ENCODE results near the gene FCHSD2.

The FCHSD2 gene

GRCh38 chr11:73172992-73173656 is 31.0 kb upstream of the FCHSD2 start:
- DNase-seq (ENCODE audit: low read depth), result no peak

GRCh38 chr11:73171436-73172161 is 29.5 kb upstream of the FCHSD2 start:
- DNase-seq (ENCODE audit: low read depth), result no peak

GRCh38 chr11:73170140-73170539 is 28.0 kb upstream of the FCHSD2 start:
- no peak for DNase-seq (ENCODE audit: low read depth)

- no peak for DNase-seq (ENCODE audit: low read depth)
These were observed 26.9 kb upstream of the FCHSD2 start for GRCh38 chr11:73168925-73169579.

- no peak for DNase-seq (ENCODE audit: low read depth)
These were observed 25.3 kb upstream of the FCHSD2 start for GRCh38 chr11:73167363-73167954.

- no peak for DNase-seq (ENCODE audit: low read depth)
These were observed 22.9 kb upstream of the FCHSD2 start for GRCh38 chr11:73164803-73165540.

GRCh38 chr11:73163638-73164174 is 21.6 kb upstream of the FCHSD2 start:
- DNase-seq (ENCODE audit: low read depth), result no peak

GRCh38 chr11:73162196-73162740 is 20.1 kb upstream of the FCHSD2 start:
- DNase-seq (ENCODE audit: low read depth), result no peak

GRCh38 chr11:73160005-73160760 is 18.1 kb upstream of the FCHSD2 start:
- no peak for DNase-seq (ENCODE audit: low read depth)

- DNase-seq (ENCODE audit: low read depth), result no peak
These were observed 17.2 kb upstream of the FCHSD2 start for GRCh38 chr11:73159297-73159696.

GRCh38 chr11:73158356-73159051 is 16.4 kb upstream of the FCHSD2 start:
- DNase-seq (ENCODE audit: low read depth), result no peak

GRCh38 chr11:73157101-73158010 is 15.2 kb upstream of the FCHSD2 start:
- DNase-seq (ENCODE audit: low read depth), result no peak

GRCh38 chr11:73156686-73157085 is 14.6 kb upstream of the FCHSD2 start:
- no peak for DNase-seq (ENCODE audit: low read depth)

GRCh38 chr11:73156114-73156513 is 14.0 kb upstream of the FCHSD2 start:
- DNase-seq (ENCODE audit: low read depth), result no peak

GRCh38 chr11:73155102-73155501 is 13.0 kb upstream of the FCHSD2 start:
- DNase-seq (ENCODE audit: low read depth), result no peak

GRCh38 chr11:73154178-73154577 is 12.1 kb upstream of the FCHSD2 start:
- no peak for DNase-seq (ENCODE audit: low read depth)

- no peak for DNase-seq (ENCODE audit: low read depth)
These were observed 10.9 kb upstream of the FCHSD2 start for GRCh38 chr11:73152861-73153483.

GRCh38 chr11:73152086-73152853 is 10.2 kb upstream of the FCHSD2 start:
- DNase-seq (ENCODE audit: low read depth), result no peak

Data from HS-5 (cell line).